NT2/D1 (cell line): ENCODE measurements around the gene OSMR.

Experiments
- SUZ12 ChIP-seq: IDR thresholded peaks from 2 replicates; pipeline ENCODE4 v1.6.1; 2011; ENCODE audit not compliant: insufficient read length, insufficient read depth; ENCODE audit errors: extremely low read depth
- YY1 ChIP-seq: IDR thresholded peaks from 2 replicates; pipeline ENCODE4 v1.6.1; 2011; ENCODE audit not compliant: insufficient read length, insufficient read depth
- ZNF274 ChIP-seq: IDR thresholded peaks from 2 replicates; pipeline ENCODE4 v1.6.1; 2011; ENCODE audit warnings: mild to moderate bottlenecking, low read depth, low read length

- TF ChIP-seq ZNF274 (no peak), SUZ12 (no peak), YY1 (no peak)
Measured at GRCh38 chr5:38878391-38879077, 32.7 kb downstream of the OSMR start.
